ENCODE measurements around the gene TAS2R60. TPM values are rescaled to one million over a fixed set of nuclear protein-coding genes. Genes with fewer than 3 reads are reported as not detected.

TAS2R60 gene
- total and polyA plus RNA-seq, 2 of the 8 experiments (the other 6 are each of a cell fraction or from before 2014, with no cell fraction given): 0.15 to 0.32 TPM

GRCh38 chr7:143463957-143464356, 20.7 kb downstream of the TAS2R60 start:
- Histone ChIP-seq H3K23me2 (ENCODE audit: low read depth, low read length) (no peaks in the 10 kb centered on the region), H3K79me2 (ENCODE audit: control insufficient read depth in 1 of 2, insufficient read depth in 2 of 2, low read length in 2 of 2) (no peaks in the 10 kb centered on the region), H3K79me1 (ENCODE audit: low read depth, low read length) (no peaks in the 10 kb centered on the region), H3K4me2 (ENCODE audit: insufficient read depth in 1 of 2, low read depth in 2 of 2, low read length in 2 of 2) (no peak overlapping the region), H4K20me1 (replicated peaks in 1 of 2; ENCODE audit: control insufficient read depth in 1 of 2, insufficient read depth in 2 of 2, low read length in 2 of 2) (no peaks in the 10 kb centered on the region), H3K56ac (replicated peaks; ENCODE audit: insufficient read length, low read depth, low read length) (no peak overlapping the region), H3K27me3 (replicated peaks in 1 of 4; ENCODE audit: control insufficient read depth in 3 of 4, extremely low read depth in 1 of 4, insufficient read depth in 3 of 4, low read length in 3 of 4) (no peaks in the 10 kb centered on the region), H3K4ac (replicated peaks; ENCODE audit: insufficient read length, low read depth, low read length) (no peak overlapping the region), H2BK12ac (ENCODE audit: low read depth, low read length) (no peak overlapping the region), H3K9me3 (ENCODE audit: insufficient read depth in 2 of 2, low read depth in 1 of 2, low read length in 1 of 2) (peaks cover 8 to 11% of the 10 kb centered on the region in 2 experiments), H2BK5ac (ENCODE audit: low read depth, low read length) (no peak overlapping the region), H2BK15ac (ENCODE audit: low read length) (no peak overlapping the region), H3K27ac (ENCODE audit: low read depth, low read length) (no peak overlapping the region), H3K4me1 (replicated peaks in 1 of 4; ENCODE audit: control insufficient read depth in 3 of 4, insufficient read depth in 4 of 4, low read length in 3 of 4) (no peaks in the 10 kb centered on the region), H3K23ac (ENCODE audit: insufficient read length) (no peak overlapping the region), H2BK120ac (replicated peaks; ENCODE audit: low read depth, low read length) (no peak overlapping the region), H3K14ac (ENCODE audit: insufficient read length) (no peak overlapping the region), H3K9ac (replicated peaks in 1 of 4; ENCODE audit: extremely low read depth in 1 of 4, low read depth in 3 of 4, low read length in 3 of 4) (no peak overlapping the region), H2AK5ac (ENCODE audit: low read depth, low read length) (no peak overlapping the region), H3K18ac (ENCODE audit: extremely low read depth, low read length) (no peak overlapping the region), H3K4me3 (ENCODE audit: extremely low read depth in 1 of 4, insufficient read depth in 2 of 4, low read depth in 3 of 4, low read length in 4 of 4) (no peak overlapping the region), H2BK20ac (ENCODE audit: low read length) (no peak overlapping the region), H4K91ac (replicated peaks; ENCODE audit: insufficient read length, low read length) (no peak overlapping the region), H2AFZ (ENCODE audit: low read length) (no peak overlapping the region), H4K5ac (ENCODE audit: insufficient read length, low read depth, low read length) (no peak overlapping the region), H4K8ac (ENCODE audit: extremely low read depth, insufficient read depth, low read length) (no peak overlapping the region), H3K36me3 (ENCODE audit: control insufficient read depth in 2 of 4, insufficient read depth in 4 of 4, low read length in 3 of 4) (no peaks in the 10 kb centered on the region)
- TF ChIP-seq RAD21 (IDR thresholded peaks at IDR 0.05 in 1 of 2, conservative IDR thresholded peaks at IDR 0.05 in 1 of 2; ENCODE audit: low read depth in 2 of 2, low read length in 2 of 2) (no peak), BACH1 (IDR thresholded peaks at IDR 0.05; ENCODE audit: low read length) (no peak), CBX5 (IDR thresholded peaks at IDR 0.05; ENCODE audit: low read depth, low read length) (no peak)
- POLR2A ChIA-PET (ENCODE audit: partially characterized antibody): no interaction called here
- CTCF ChIA-PET (ENCODE audit: partially characterized antibody): interaction anchor here (0.7 to 1.8 kb wide), 3 partner anchors 9 to 47 kb away, joined by 3 to 8 read pairs (median 3); no protein-coding TSS in a partner anchor
- FAIRE-seq (no peak), DNase-seq (ENCODE audit: low read depth in 1 of 2, low spot score in 2 of 2) (no peak)
- WGBS, 2 experiments (ENCODE audit: extremely low coverage in 1 of 2, insufficient coverage in 1 of 2, insufficient read length in 1 of 2, insufficient replicate concordance in 2 of 2, low coverage in 1 of 2, low lambda C conversion rate in 2 of 2, missing lambda C conversion rate in 1 of 2): 64% methylated on average over 1 of the region's 1 CpG; no CpG with 5 or more reads in 1 of the 2 experiments
